Heart right ventricle (tissue), 16 donors: ENCODE measurements around the gene SLX9. TPM values are rescaled to one million over a fixed set of nuclear protein-coding genes. Genes with fewer than 3 reads are reported as not detected.

Source experiments
- ATAC-seq, 8 donors: fragments of 200-7000 bp; cut with Tn5 transposase; one replicate each; pipeline ENCODE4 v1.9.1; 2020; ENCODE audit warnings: mild to moderate bottlenecking in 8 of 8, moderate library complexity in 8 of 8, moderate number of reproducible peaks in 1 of 8
- DNase-seq, 2 donors: peaks; one replicate each; pipeline ENCODE4 v3.0.0-alpha.2; 2020
- H3K27ac ChIP-seq, 10 donors: fragments of 200-600 bp; sonication (generic) in 2 of 10; one replicate each; pipeline versions ENCODE4 v1.5.0 to v1.8.0; 2020 to 2022; ENCODE audit warnings: mild to moderate bottlenecking in 3 of 10
- H3K27me3 ChIP-seq, 7 donors: fragments of 200-600 bp; one replicate each; pipeline ENCODE4 v1.8.0; 2021 to 2022; ENCODE audit warnings: mild to moderate bottlenecking in 2 of 7
- H3K36me3 ChIP-seq, 9 donors: fragments of 200-600 bp; sonication (generic) in 1 of 9; one replicate each; pipeline versions ENCODE4 v1.5.0 to v1.8.0; 2020 to 2022; ENCODE audit warnings: mild to moderate bottlenecking in 2 of 9
- H3K4me1 ChIP-seq, 9 donors: fragments of 200-600 bp; sonication (generic) in 1 of 9; one replicate each; pipeline versions ENCODE4 v1.5.0 to v1.8.0; 2020 to 2022; ENCODE audit warnings: mild to moderate bottlenecking in 4 of 9
- H3K4me3 ChIP-seq, 10 donors: fragments of 200-600 bp; sonication (generic) in 2 of 10; one replicate each; pipeline versions ENCODE4 v1.5.0 to v1.8.0; 2020 to 2022; ENCODE audit warnings: mild to moderate bottlenecking in 7 of 10, moderate library complexity in 2 of 10
- H3K9me3 ChIP-seq, 11 donors: fragments of 200-600 bp in 10 of 11; sonication (generic) in 2 of 11; one replicate each; pipeline versions ENCODE4 v1.5.0 to v1.8.0; 2013 to 2022; ENCODE audit warnings: mild to moderate bottlenecking in 2 of 11, control low read depth in 1 of 11, moderate library complexity in 1 of 11
- CTCF ChIP-seq, 9 donors: fragments of 200-600 bp; sonication (generic) in 2 of 9; IDR thresholded peaks; one replicate each; pipeline versions ENCODE4 v1.5.0 to v1.8.0; 2021 to 2022; ENCODE audit warnings: antibody characterized with exemption in 9 of 9, mild to moderate bottlenecking in 5 of 9, moderate library complexity in 1 of 9
- WGBS, 2 donors: extraction: QIAGEN DNeasy Blood & Tissue Kit; methylation state at CpG; one replicate each; pipeline ENCODE4 v1.1.7; 2013; ENCODE audit warnings: inconsistent platforms in 1 of 2; 5-methylcytosine and 5-hydroxymethylcytosine counted together
- intact Hi-C, 10 donors: fragments of 100-400 bp; cut with DNase I; formaldehyde crosslinking; loops; one replicate each; pipeline versions ENCODE4 v1.11.1 to v1.14.2; 2022
- polyA plus RNA-seq, 2 donors: library from polyadenylated mRNA; stranded (reverse); fragments of 200-250 nt; gene quantifications; one replicate each; pipeline ENCODE4 v1.2.3, GENCODE V29; 2013
- total RNA-seq, 10 donors: library from RNA; stranded (reverse); fragmentation: NEBNext Ultra II Directional in 3 of 10; extraction: Animal tissue kit (Norgen Biotek cat#: 25700) in 3 of 10; gene quantifications; one replicate each; pipeline versions ENCODE4 v1.2.1 to v1.2.4, GENCODE V29; 2021 to 2023
- donor health status: Arrhythmogenic right ventricular cardiomyopathy.
- donor health status: ischemic (EF 13 %, LVEDD 7.1; RV severe dilation, severe dysfunction).
- donor health status: healthy with polysubstance abuse.
- donor health status: DM: no; HTN: yes; CAD: no.
- donor health status: DM: no; HTN: no; CAD: no.
- donor health status: ischemic (EF 25% LVEDD 6.9; RV normal size, moderate dysfunction).
- donor health status: ischemic (EF 25% LVEDD 5.7; RV mildly dilated, moderate dysfunction).
- donor health status: healthy.
- donor health status: DM: yes; HTN: yes; CAD: no.
- donor health status: Ischemic cardiomyopathy.
- donor health status: ischemic (EF 35%, LVEDD 5.7; RV mildly dilated, moderate dysfunction).
- donor health status: nonischemic (EF 11% LVEDD 7.7; RV severe dilation, severe dysfunction).
- donor health status: DM: yes; HTN: yes; CAD: no.
- donor health status: PGD.
- donor health status: ischemic (EF 29% LVEDD 5.4; RV normal size, mild dysfunction).
- donor health status: nonischemic (EF 23%, LVEDD 6.1; RV moderate dilation, normal function).

Gene SLX9
- total and polyA plus RNA-seq, 12 donors, result 42.4 to 83.6 (median 57.3) TPM

GRCh38 chr21:45010096-45010495 is 70.3 kb downstream of the SLX9 start:
- no peak overlapping the region for H3K27ac ChIP-seq
- H3K36me3 ChIP-seq, result no peaks in the 10 kb centered on the region
- peaks cover 0 to 16% (median 0%) of the 10 kb centered on the region in 11 donors for H3K9me3 ChIP-seq
- H3K4me3 ChIP-seq, result no peak overlapping the region
- intact Hi-C loops, result no loop called here
- H3K4me1 ChIP-seq, result peaks cover 3 to 14% (median 10%) of the 10 kb centered on the region in 9 donors
- WGBS, 2 donors, result 74 to 75% methylated on average over 3 of the region's 3 CpGs
- H3K27me3 ChIP-seq, result no peaks in the 10 kb centered on the region
- no peak for TF ChIP-seq CTCF (IDR thresholded peaks at IDR 0.05)
- DNase-seq (no peak), ATAC-seq (no peak)

- no peak overlapping the region for H3K4me3 ChIP-seq
- H3K36me3 ChIP-seq, result no peaks in the 10 kb centered on the region
- H3K9me3 ChIP-seq, result peaks cover 0 to 10% (median 0%) of the 10 kb centered on the region in 11 donors
- H3K27me3 ChIP-seq, result no peaks in the 10 kb centered on the region
- intact Hi-C loops, result no loop called here
- DNase-seq (peak in 1 of 2 donors; percentile 4), ATAC-seq (no peak)
- WGBS, 2 donors, result 97% methylated on average over 12 of the region's 12 CpGs
- H3K4me1 ChIP-seq, result peaks cover 3 to 14% (median 10%) of the 10 kb centered on the region in 9 donors
- no peak overlapping the region for H3K27ac ChIP-seq
- TF ChIP-seq CTCF (IDR thresholded peaks at IDR 0.05), result no peak
Observed at GRCh38 chr21:45010860-45011259, 71.0 kb downstream of the SLX9 start.

GRCh38 chr21:45011426-45011825 is 71.6 kb downstream of the SLX9 start:
- 96 to 97% methylated on average over 18 of the region's 18 CpGs for WGBS, 2 donors
- no peak overlapping the region for H3K4me3 ChIP-seq
- H3K36me3 ChIP-seq, result no peaks in the 10 kb centered on the region
- H3K27me3 ChIP-seq, result peaks cover 0 to under 1% (median 0%) of the 10 kb centered on the region in 7 donors
- H3K4me1 ChIP-seq, result peaks cover 4 to 14% (median 10%) of the 10 kb centered on the region in 9 donors
- no peak overlapping the region for H3K27ac ChIP-seq
- intact Hi-C loops, result no loop called here
- peak in 1 of 8 donors; percentile 10 for ATAC-seq
- H3K9me3 ChIP-seq, result peaks cover 0 to 5% (median 0%) of the 10 kb centered on the region in 11 donors
- DNase-seq, result peak in 1 of 2 donors; percentile 8
- TF ChIP-seq CTCF (IDR thresholded peaks at IDR 0.05), result no peak

- peak in 1 of 2 donors; percentile 15 for DNase-seq
- peak overlapping the region in 1 of 10 donors; percentile 4 for H3K27ac ChIP-seq
Observed at GRCh38 chr21:45011911-45012661, 72.3 kb downstream of the SLX9 start.

More at GRCh38 chr21:45011911-45012661, 72.3 kb downstream of the SLX9 start:
- intact Hi-C loops, result no loop called here
- peak in 7 of 8 donors; percentile 31 to 82 (median 62) for ATAC-seq
- no peaks in the 10 kb centered on the region for H3K36me3 ChIP-seq
- peak in 3 of 9 donors; percentile 22 to 39 (median 26) for TF ChIP-seq CTCF (IDR thresholded peaks at IDR 0.05)
- H3K4me3 ChIP-seq, result no peak overlapping the region
- peaks cover 0 to 7% (median 0%) of the 10 kb centered on the region in 7 donors for H3K27me3 ChIP-seq
- peaks cover 4 to 18% (median 10%) of the 10 kb centered on the region in 9 donors for H3K4me1 ChIP-seq
- H3K9me3 ChIP-seq, result peaks cover 0 to 5% (median 0%) of the 10 kb centered on the region in 11 donors
- WGBS, 2 donors, result 60% methylated on average over 30 of the region's 30 CpGs
